ENCODE data around the gene RNASEH2A.

RNASEH2A gene

GRCh38 chr19:12806242-12807081 is at the start of gene RNASEH2A:
TSS of gene RNASEH2A (plus strand) at chr19:12806584. CDS start at chr19:12806674, 90 bp downstream.
- peak; percentile 90 for ATAC-seq (ENCODE audit: low read depth)
- no peaks in the 10 kb centered on the region for H3K27me3 ChIP-seq (ENCODE audit: insufficient read depth, poor library complexity, severe bottlenecking)
- H3K9me3 ChIP-seq (ENCODE audit: severe bottlenecking): no peaks in the 10 kb centered on the region
- H3K4me1 ChIP-seq (ENCODE audit: insufficient read depth, poor library complexity, severe bottlenecking): peaks cover 3% of the 10 kb centered on the region
- no peak for TF ChIP-seq CTCF (IDR thresholded peaks at IDR 0.05; ENCODE audit: poor library complexity, severe bottlenecking)
- H3K4me3 ChIP-seq (ENCODE audit: severe bottlenecking): peak within 1 kb of the TSS; percentile 66
- peak within 1 kb of the TSS; percentile 43 for H3K27ac ChIP-seq (ENCODE audit: poor library complexity, severe bottlenecking)
- peaks cover 45% of the 10 kb centered on the region for H3K36me3 ChIP-seq (ENCODE audit: low read depth)
- DNase-seq (ENCODE audit: low spot score): peak; percentile 89

GRCh38 chr19:12757544-12758274 is 48.7 kb upstream of the RNASEH2A start:
- peak; percentile 82 for TF ChIP-seq CTCF (IDR thresholded peaks at IDR 0.05; ENCODE audit: poor library complexity, severe bottlenecking)
- Histone ChIP-seq H3K4me1 (ENCODE audit: insufficient read depth, poor library complexity, severe bottlenecking) (no peaks in the 10 kb centered on the region), H3K9me3 (ENCODE audit: severe bottlenecking) (no peaks in the 10 kb centered on the region), H3K4me3 (ENCODE audit: severe bottlenecking) (peak overlapping the region; percentile 4), H3K27ac (ENCODE audit: poor library complexity, severe bottlenecking) (no peak overlapping the region), H3K27me3 (ENCODE audit: insufficient read depth, poor library complexity, severe bottlenecking) (no peaks in the 10 kb centered on the region), H3K36me3 (ENCODE audit: low read depth) (peaks cover 4% of the 10 kb centered on the region; the same call in 1 of the 2 replicates)
- ATAC-seq (ENCODE audit: low read depth) (peak; percentile 56), DNase-seq (ENCODE audit: low spot score) (no peak)

- ATAC-seq (ENCODE audit: low read depth): no peak
- no peak overlapping the region for H3K4me3 ChIP-seq (ENCODE audit: severe bottlenecking)
- H3K36me3 ChIP-seq (ENCODE audit: low read depth): peaks cover 23% of the 10 kb centered on the region
- no peak overlapping the region for H3K27ac ChIP-seq (ENCODE audit: poor library complexity, severe bottlenecking)
- no peaks in the 10 kb centered on the region for H3K27me3 ChIP-seq (ENCODE audit: insufficient read depth, poor library complexity, severe bottlenecking)
- no peak for DNase-seq (ENCODE audit: low spot score)
- no peaks in the 10 kb centered on the region for H3K9me3 ChIP-seq (ENCODE audit: severe bottlenecking)
- no peak for TF ChIP-seq CTCF (IDR thresholded peaks at IDR 0.05; ENCODE audit: poor library complexity, severe bottlenecking)
- H3K4me1 ChIP-seq (ENCODE audit: insufficient read depth, poor library complexity, severe bottlenecking): no peaks in the 10 kb centered on the region
These were observed 46.7 kb upstream of the RNASEH2A start for GRCh38 chr19:12759686-12760085.

GRCh38 chr19:12763100-12763499 is 43.3 kb upstream of the RNASEH2A start:
- DNase-seq (ENCODE audit: low spot score) (no peak), ATAC-seq (ENCODE audit: low read depth) (no peak)
- Histone ChIP-seq H3K27ac (ENCODE audit: poor library complexity, severe bottlenecking) (no peak overlapping the region), H3K9me3 (ENCODE audit: severe bottlenecking) (no peaks in the 10 kb centered on the region), H3K4me3 (ENCODE audit: severe bottlenecking) (no peak overlapping the region), H3K36me3 (ENCODE audit: low read depth) (peaks cover 42% of the 10 kb centered on the region), H3K4me1 (ENCODE audit: insufficient read depth, poor library complexity, severe bottlenecking) (no peaks in the 10 kb centered on the region), H3K27me3 (ENCODE audit: insufficient read depth, poor library complexity, severe bottlenecking) (no peaks in the 10 kb centered on the region)
- no peak for TF ChIP-seq CTCF (IDR thresholded peaks at IDR 0.05; ENCODE audit: poor library complexity, severe bottlenecking)
